HepG2 (cell line): ENCODE results near the gene ACOT6. TPM values are rescaled to one million over a fixed set of nuclear protein-coding genes. Genes with fewer than 3 reads are reported as not detected.

Experiments used
- CHD2 ChIP-seq: IDR thresholded peaks from 2 replicates; pipeline ENCODE4 v1.6.1; 2011; ENCODE audit warnings: low read depth, low read length, improper control_type of control experiment
- DNMT3B ChIP-seq: conservative IDR thresholded peaks from 2 replicates; pipeline ENCODE4 v1.6.1; 2016; ENCODE audit warnings: missing biosample characterization, control low read depth
- GATAD1 ChIP-seq: IDR thresholded peaks from 2 replicates; pipeline ENCODE4 v1.6.1; 2016; ENCODE audit warnings: missing genetic modification reagents, missing compliant biosample characterization
- MIER3 ChIP-seq: IDR thresholded peaks from 2 replicates; pipeline ENCODE4 v1.6.1; 2016; ENCODE audit warnings: missing compliant biosample characterization, borderline replicate concordance
- RFX5 ChIP-seq: IDR thresholded peaks from 2 replicates; pipeline ENCODE4 v1.6.1; 2011; ENCODE audit warnings: low read depth, low read length, improper control_type of control experiment
- RXRB ChIP-seq: IDR thresholded peaks from 2 replicates; pipeline ENCODE4 v1.6.1; 2016; ENCODE audit warnings: borderline replicate concordance, missing genetic modification reagents, missing compliant biosample characterization
- ZNF264 ChIP-seq: sonication (generic); formaldehyde crosslinking; IDR thresholded peaks from 2 replicates; pipeline ENCODE4 v1.4.0; 2020; ENCODE audit warnings: missing genetic modification reagents
- ZNF446 ChIP-seq: sonication (generic); formaldehyde crosslinking; IDR thresholded peaks from 2 replicates; pipeline ENCODE4 v1.5.0; 2020; ENCODE audit warnings: mild to moderate bottlenecking, missing genetic modification reagents
- ZNF883 ChIP-seq: sonication (generic); formaldehyde crosslinking; IDR thresholded peaks from 2 replicates; pipeline ENCODE4 v1.5.1; 2020; ENCODE audit warnings: mild to moderate bottlenecking, missing genetic modification reagents; ENCODE audit errors: not compliant biosample characterization
- polyA plus RNA-seq, 8 experiments: library from polyadenylated mRNA; depleted of rRNA in 3 of 8; stranded (reverse) in 7 of 8; unstranded in 1 of 8; fragments of >200 nt; fragmentation: Illumina TruSeq in 4 of 8; extraction: Trizol in 4 of 8; gene quantifications; 2 replicates each; pipeline versions ENCODE4 v1.2.1 to v1.2.3, GENCODE V29; 2011 to 2016; ENCODE audit warnings: low read depth in 4 of 8, missing spikeins in 1 of 8, mixed read lengths in 1 of 8; ENCODE audit not compliant: insufficient read depth in 1 of 8
- total RNA-seq, 5 experiments: library from RNA; depleted of rRNA; stranded (reverse); fragments of >200 nt; fragmentation: Illumina TruSeq; extraction: Trizol; gene quantifications; 2 replicates each; pipeline ENCODE4 v1.2.3, GENCODE V29; 2016; ENCODE audit warnings: low read depth in 1 of 5
- TF ChIP-seq, protein P1 (sequence below): sonication (generic); formaldehyde crosslinking; IDR thresholded peaks from 2 replicates; pipeline ENCODE4 v1.4.0; 2020; ENCODE audit warnings: mild to moderate bottlenecking, missing genetic modification reagents
- TF ChIP-seq, protein P2 (sequence below): IDR thresholded peaks from 2 replicates; pipeline ENCODE4 v1.6.1; 2018; ENCODE audit warnings: missing genetic modification reagents
- TF ChIP-seq, protein P3 (sequence below): sonication (generic); formaldehyde crosslinking; IDR thresholded peaks from 2 replicates; pipeline ENCODE4 v1.4.0; 2020; ENCODE audit warnings: missing genetic modification reagents
- TF ChIP-seq, protein P4 (sequence below): IDR thresholded peaks from 2 replicates; pipeline ENCODE4 v1.4.0; 2020; ENCODE audit warnings: mild to moderate bottlenecking, missing genetic modification reagents

The ACOT6 gene
- total and polyA plus RNA-seq, 2 of the 13 experiments (the other 11 are each of a cell fraction or from before 2014, with no cell fraction given), result 0.15 to 0.27 TPM

- TF ChIP-seq, protein P1, sequence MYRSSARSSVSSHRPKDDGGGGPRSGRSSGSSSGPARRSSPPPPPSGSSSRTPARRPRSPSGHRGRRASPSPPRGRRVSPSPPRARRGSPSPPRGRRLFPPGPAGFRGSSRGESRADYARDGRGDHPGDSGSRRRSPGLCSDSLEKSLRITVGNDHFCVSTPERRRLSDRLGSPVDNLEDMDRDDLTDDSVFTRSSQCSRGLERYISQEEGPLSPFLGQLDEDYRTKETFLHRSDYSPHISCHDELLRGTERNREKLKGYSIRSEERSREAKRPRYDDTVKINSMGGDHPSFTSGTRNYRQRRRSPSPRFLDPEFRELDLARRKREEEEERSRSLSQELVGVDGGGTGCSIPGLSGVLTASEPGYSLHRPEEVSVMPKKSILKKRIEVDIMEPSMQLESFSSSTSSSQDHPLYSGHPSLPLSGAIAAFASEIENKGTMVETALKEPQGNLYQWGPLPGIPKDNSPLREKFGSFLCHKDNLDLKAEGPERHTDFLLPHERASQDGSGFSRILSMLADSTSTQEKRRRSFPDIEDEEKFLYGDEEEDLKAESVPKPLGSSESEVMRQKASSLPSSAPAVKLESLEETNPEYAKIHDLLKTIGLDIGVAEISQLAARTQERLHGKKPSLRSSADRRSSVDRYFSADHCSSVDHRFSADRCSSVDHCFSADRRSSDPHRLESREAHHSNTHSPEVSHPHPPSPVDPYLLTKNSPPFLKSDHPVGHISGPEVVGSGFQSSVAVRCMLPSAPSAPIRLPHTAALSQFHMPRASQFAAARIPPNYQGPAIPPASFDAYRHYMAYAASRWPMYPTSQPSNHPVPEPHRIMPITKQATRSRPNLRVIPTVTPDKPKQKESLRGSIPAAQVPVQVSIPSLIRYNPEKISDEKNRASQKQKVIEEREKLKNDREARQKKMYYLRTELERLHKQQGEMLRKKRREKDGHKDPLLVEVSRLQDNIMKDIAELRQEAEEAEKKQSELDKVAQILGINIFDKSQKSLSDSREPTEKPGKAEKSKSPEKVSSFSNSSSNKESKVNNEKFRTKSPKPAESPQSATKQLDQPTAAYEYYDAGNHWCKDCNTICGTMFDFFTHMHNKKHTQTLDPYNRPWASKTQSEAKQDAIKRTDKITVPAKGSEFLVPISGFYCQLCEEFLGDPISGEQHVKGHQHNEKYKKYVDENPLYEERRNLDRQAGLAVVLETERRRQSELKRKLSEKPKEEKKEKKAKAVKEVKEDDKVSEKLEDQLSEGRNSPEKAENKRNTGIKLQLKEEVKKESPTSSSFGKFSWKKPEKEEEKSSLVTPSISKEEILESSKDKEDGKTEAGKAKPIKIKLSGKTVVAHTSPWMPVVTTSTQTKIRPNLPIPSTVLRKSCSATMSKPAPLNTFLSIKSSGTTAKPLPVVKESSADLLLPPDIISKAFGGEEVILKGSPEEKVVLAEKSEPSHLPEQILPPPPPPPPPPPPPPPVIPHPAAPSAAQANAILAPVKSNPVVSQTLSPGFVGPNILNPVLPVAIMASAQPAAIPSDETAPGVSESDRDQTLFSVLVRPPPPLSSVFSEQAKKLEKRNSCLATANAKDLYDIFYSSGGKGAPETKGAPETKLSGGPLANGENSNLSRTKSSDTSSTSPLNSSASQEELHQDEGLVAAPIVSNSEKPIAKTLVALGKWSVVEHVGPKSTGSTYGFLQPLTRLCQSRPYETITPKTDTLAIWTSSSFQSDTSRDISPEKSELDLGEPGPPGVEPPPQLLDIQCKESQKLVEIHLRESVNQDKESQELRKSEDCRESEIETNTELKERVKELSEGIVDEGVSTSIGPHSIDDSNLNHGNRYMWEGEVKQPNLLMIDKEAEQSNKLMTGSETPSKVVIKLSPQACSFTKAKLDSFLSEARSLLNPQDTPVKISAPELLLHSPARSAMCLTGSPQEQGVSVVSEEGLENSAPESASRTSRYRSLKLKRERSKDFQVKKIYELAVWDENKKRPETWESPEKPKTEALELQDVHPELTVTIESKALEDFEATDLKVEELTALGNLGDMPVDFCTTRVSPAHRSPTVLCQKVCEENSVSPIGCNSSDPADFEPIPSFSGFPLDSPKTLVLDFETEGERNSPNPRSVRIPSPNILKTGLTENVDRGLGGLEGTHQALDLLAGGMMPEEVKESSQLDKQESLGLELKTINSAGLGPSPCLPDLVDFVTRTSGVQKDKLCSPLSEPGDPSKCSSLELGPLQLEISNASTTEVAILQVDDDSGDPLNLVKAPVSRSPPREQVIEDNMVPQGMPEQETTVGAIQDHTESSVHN, result 0 out of 2 replicates have a peak, but pooled peaks have one; percentile 49
- 0 out of 2 replicates have a peak, but pooled peaks have one; percentile 74 for TF ChIP-seq DNMT3B (CRISPR knock-in tag)
- peak; percentile 66 for TF ChIP-seq ZNF446 (CRISPR knock-in tag)
- 0 out of 2 replicates have a peak, but pooled peaks have one; percentile 4 for TF ChIP-seq MIER3 (CRISPR knock-in tag)
- TF ChIP-seq, protein P2, sequence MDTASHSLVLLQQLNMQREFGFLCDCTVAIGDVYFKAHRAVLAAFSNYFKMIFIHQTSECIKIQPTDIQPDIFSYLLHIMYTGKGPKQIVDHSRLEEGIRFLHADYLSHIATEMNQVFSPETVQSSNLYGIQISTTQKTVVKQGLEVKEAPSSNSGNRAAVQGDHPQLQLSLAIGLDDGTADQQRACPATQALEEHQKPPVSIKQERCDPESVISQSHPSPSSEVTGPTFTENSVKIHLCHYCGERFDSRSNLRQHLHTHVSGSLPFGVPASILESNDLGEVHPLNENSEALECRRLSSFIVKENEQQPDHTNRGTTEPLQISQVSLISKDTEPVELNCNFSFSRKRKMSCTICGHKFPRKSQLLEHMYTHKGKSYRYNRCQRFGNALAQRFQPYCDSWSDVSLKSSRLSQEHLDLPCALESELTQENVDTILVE (CRISPR knock-in tag), result peak; percentile 41; the same call in 1 of the 2 replicates
- 0 out of 2 replicates have a peak, but pooled peaks have one; percentile 24 for TF ChIP-seq RFX5
- TF ChIP-seq GATAD1 (CRISPR knock-in tag), result peak; percentile 53
- TF ChIP-seq, protein P3, sequence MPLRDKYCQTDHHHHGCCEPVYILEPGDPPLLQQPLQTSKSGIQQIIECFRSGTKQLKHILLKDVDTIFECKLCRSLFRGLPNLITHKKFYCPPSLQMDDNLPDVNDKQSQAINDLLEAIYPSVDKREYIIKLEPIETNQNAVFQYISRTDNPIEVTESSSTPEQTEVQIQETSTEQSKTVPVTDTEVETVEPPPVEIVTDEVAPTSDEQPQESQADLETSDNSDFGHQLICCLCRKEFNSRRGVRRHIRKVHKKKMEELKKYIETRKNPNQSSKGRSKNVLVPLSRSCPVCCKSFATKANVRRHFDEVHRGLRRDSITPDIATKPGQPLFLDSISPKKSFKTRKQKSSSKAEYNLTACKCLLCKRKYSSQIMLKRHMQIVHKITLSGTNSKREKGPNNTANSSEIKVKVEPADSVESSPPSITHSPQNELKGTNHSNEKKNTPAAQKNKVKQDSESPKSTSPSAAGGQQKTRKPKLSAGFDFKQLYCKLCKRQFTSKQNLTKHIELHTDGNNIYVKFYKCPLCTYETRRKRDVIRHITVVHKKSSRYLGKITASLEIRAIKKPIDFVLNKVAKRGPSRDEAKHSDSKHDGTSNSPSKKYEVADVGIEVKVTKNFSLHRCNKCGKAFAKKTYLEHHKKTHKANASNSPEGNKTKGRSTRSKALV (CRISPR knock-in tag), result peak; percentile 67; the same call in 1 of the 2 replicates
- peak; percentile 77 for TF ChIP-seq ZNF883 (CRISPR knock-in tag)
- TF ChIP-seq, protein P4, sequence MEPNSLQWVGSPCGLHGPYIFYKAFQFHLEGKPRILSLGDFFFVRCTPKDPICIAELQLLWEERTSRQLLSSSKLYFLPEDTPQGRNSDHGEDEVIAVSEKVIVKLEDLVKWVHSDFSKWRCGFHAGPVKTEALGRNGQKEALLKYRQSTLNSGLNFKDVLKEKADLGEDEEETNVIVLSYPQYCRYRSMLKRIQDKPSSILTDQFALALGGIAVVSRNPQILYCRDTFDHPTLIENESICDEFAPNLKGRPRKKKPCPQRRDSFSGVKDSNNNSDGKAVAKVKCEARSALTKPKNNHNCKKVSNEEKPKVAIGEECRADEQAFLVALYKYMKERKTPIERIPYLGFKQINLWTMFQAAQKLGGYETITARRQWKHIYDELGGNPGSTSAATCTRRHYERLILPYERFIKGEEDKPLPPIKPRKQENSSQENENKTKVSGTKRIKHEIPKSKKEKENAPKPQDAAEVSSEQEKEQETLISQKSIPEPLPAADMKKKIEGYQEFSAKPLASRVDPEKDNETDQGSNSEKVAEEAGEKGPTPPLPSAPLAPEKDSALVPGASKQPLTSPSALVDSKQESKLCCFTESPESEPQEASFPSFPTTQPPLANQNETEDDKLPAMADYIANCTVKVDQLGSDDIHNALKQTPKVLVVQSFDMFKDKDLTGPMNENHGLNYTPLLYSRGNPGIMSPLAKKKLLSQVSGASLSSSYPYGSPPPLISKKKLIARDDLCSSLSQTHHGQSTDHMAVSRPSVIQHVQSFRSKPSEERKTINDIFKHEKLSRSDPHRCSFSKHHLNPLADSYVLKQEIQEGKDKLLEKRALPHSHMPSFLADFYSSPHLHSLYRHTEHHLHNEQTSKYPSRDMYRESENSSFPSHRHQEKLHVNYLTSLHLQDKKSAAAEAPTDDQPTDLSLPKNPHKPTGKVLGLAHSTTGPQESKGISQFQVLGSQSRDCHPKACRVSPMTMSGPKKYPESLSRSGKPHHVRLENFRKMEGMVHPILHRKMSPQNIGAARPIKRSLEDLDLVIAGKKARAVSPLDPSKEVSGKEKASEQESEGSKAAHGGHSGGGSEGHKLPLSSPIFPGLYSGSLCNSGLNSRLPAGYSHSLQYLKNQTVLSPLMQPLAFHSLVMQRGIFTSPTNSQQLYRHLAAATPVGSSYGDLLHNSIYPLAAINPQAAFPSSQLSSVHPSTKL (CRISPR knock-in tag), result peak; percentile 59
- TF ChIP-seq RXRB (CRISPR knock-in tag), result peak; percentile 58; the same call in 1 of the 2 replicates
- TF ChIP-seq ZNF264 (CRISPR knock-in tag), result peak; percentile 85
- peak; percentile 13; the same call in 1 of the 2 replicates for TF ChIP-seq CHD2
Measured at GRCh38 chr14:73569185-73569958, 42.9 kb upstream of the ACOT6 start, which contains the start of gene ACOT2 (continued).
